GM12891 (cell line): ENCODE data around the gene SPATA31A7. TPM values are rescaled to one million over a fixed set of nuclear protein-coding genes. Genes with fewer than 3 reads are reported as not detected.
"Not testable (repeated sequence)": the region's sequence is repeated elsewhere in the genome, so short reads cannot be mapped to it uniquely, and the experiment has no call there.

ENCODE experiments used
- DNase-seq: peaks from one replicate; pipeline ENCODE4 v3.0.0; 2011; ENCODE audit warnings: low spot score; ENCODE audit not compliant: insufficient read length
- FAIRE-seq: peaks from 2 replicates; lab custom pipeline; 2011; peaks lifted over from hg19 to GRCh38; lab: Jason Lieb, UNC
- polyA plus RNA-seq: library from polyadenylated mRNA; unstranded; fragments of >200 nt; gene quantifications from one replicate; pipeline ENCODE4 v1.2.1, GENCODE V29; 2012; ENCODE audit warnings: low read depth, missing spikeins, inconsistent platforms; ENCODE audit not compliant: missing spikeins

Gene SPATA31A7
- not detected for polyA plus RNA-seq

DNA sequence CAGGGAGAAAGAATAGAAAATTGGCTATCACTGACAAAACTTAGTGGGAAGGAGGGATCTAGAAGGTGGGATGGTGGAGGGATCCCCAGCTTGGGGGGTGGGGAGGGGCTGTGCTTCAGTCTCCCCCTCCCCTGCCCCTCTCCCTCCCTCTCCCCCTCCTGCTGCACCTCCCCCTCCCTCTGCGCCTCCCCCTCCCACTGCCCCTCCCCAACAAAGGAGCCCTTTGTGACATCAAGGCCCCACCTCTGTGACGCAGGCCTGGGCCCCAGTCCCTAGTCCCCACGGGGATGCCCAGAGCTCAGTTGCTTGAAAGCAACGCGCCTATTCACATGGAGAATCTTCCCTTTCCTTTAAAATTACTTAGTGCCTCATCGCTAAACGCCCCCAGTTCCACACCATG, at the start of gene SPATA31A7:
TSS of gene SPATA31A7 (plus strand) at position 301 of the 400 bp plus-strand sequence. CDS start at position 330, 29 bp downstream.
- FAIRE-seq, DNase-seq: not testable (repeated sequence)

DNA sequence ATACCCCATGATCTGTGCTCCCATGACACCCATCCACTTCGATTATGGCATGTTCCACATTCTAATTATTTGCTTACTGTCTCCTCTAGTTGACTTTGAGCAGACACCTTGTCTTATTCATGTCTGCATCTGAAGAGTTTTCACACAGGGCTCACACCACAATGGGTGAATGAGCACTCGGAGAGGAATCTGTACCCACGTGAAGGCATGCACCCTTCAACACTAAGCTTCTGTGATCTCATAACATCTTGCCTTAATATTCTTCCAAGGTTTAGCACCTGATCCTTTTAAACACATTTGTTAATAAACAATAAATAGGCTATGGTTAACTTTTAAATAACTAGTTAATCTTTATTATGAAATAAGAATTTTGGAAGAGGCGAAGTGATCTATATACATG, 36.6 kb downstream of the SPATA31A7 start:
- not testable (repeated sequence) for DNase-seq, FAIRE-seq
